ENCODE measurements around the gene KLHL29. TPM values are rescaled to one million over a fixed set of nuclear protein-coding genes. Genes with fewer than 3 reads are reported as not detected.

The KLHL29 gene
- total and polyA plus RNA-seq, 10 donors, result 1.5 to 30.5 (median 9.4) TPM

DNA sequence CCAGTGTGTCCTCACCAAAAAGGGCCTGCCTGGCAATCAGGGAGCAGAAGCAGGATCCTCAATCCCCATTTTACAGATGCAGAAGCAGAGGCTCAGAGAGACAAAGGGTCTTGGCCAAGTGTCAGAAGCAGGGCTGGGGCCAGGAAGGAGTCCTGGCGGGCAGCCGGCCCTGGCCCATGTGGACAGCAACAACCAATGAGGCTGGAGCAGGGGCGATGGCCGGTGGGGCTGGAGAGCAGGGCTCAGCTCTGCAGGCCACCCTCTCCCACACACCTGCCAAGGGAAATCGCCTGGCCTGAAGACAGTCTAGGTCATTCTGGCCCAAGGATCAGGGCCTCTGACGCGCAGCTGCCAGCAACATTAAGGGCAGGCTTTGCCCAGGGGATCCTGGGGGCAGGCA, 298.0 kb downstream of the KLHL29 start:
- intact Hi-C loops (cut with DNase I; ENCODE audit: low total_unique reads), result no loop called here
- no peak for TF ChIP-seq POLR2AphosphoS5 (IDR thresholded peaks at IDR 0.05)
- TF ChIP-seq, protein P1, sequence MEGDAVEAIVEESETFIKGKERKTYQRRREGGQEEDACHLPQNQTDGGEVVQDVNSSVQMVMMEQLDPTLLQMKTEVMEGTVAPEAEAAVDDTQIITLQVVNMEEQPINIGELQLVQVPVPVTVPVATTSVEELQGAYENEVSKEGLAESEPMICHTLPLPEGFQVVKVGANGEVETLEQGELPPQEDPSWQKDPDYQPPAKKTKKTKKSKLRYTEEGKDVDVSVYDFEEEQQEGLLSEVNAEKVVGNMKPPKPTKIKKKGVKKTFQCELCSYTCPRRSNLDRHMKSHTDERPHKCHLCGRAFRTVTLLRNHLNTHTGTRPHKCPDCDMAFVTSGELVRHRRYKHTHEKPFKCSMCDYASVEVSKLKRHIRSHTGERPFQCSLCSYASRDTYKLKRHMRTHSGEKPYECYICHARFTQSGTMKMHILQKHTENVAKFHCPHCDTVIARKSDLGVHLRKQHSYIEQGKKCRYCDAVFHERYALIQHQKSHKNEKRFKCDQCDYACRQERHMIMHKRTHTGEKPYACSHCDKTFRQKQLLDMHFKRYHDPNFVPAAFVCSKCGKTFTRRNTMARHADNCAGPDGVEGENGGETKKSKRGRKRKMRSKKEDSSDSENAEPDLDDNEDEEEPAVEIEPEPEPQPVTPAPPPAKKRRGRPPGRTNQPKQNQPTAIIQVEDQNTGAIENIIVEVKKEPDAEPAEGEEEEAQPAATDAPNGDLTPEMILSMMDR (IDR thresholded peaks at IDR 0.05 in 8 of 11, conservative IDR thresholded peaks at IDR 0.05 in 3 of 11), result no peak
- no peak for TF ChIP-seq POLR2A (IDR thresholded peaks at IDR 0.05)
- H3K4me3 ChIP-seq, result no peak overlapping the region
- peaks cover 0 to 4% (median 0%) of the 10 kb centered on the region in 6 donors for H3K36me3 ChIP-seq
- no peak overlapping the region for H3K27ac ChIP-seq
- H3K9me3 ChIP-seq, result peaks cover 0 to 12% (median 7%) of the 10 kb centered on the region in 8 donors
- DNase-seq, result no peak
- H3K4me1 ChIP-seq, result peaks cover 0 to 7% (median 0%) of the 10 kb centered on the region in 6 donors
- 77 to 89% (median 85%) methylated on average over 4 to 7 of the region's 7 CpGs for WGBS, 5 donors
- peaks cover 0 to 11% (median 0%) of the 10 kb centered on the region in 7 donors for H3K27me3 ChIP-seq (replicated peaks in 1 of 7)

DNA sequence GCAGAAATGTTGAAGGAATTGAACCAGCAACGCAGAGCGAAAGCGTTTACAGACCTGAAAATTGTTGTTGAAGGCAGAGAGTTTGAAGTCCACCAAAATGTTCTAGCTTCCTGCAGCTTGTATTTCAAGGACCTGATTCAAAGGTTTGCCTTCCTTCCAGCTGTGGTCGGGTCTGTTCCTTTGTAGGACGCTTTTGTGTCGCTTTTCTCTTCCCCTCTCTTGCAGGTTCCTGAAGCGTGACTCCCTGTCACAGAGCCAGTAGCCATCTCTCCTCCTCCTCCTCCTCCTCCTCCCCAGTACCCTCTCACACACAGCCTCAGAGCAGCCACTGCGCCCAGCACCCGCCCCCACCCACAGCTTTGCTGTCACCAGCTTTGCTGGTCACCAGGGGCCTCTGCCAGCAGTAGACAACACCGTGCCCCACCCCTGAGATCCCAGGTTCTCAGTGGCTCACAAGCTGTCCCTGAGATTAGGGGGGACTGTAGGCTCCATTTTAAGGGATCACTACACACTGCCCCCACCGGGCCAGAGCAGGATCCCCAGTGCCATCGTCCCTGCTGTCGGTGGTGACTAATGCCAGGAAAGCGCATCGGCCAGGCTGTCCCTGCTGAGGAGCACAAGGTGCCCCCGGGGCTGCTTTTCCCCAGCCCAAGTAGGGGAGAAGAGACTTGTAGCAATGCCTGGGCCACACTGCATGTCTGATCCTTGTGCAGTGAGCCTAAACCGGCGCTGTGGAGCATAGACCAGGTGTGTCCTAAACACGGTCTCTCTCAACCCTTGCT, 299.6 kb downstream of the KLHL29 start:
- H3K27ac ChIP-seq, result no peak overlapping the region
- intact Hi-C loops (cut with DNase I; ENCODE audit: low total_unique reads), result no loop called here
- H3K4me1 ChIP-seq, result peaks cover 0 to 13% (median 0%) of the 10 kb centered on the region in 6 donors
- DNase-seq, result no peak
- TF ChIP-seq POLR2A (IDR thresholded peaks at IDR 0.05) (no peak), POLR2AphosphoS5 (IDR thresholded peaks at IDR 0.05) (no peak)
- TF ChIP-seq, protein P1 (IDR thresholded peaks at IDR 0.05 in 8 of 11, conservative IDR thresholded peaks at IDR 0.05 in 3 of 11), result no peak
- WGBS, 5 donors, result 48 to 62% (median 54%) methylated on average over 15 to 19 of the region's 19 CpGs
- H3K36me3 ChIP-seq, result peaks cover 0 to 4% (median 0%) of the 10 kb centered on the region in 6 donors
- no peaks in the 10 kb centered on the region for H3K9me3 ChIP-seq
- peaks cover 0 to 11% (median 0%) of the 10 kb centered on the region in 7 donors for H3K27me3 ChIP-seq (replicated peaks in 1 of 7)
- H3K4me3 ChIP-seq, result no peak overlapping the region

DNA sequence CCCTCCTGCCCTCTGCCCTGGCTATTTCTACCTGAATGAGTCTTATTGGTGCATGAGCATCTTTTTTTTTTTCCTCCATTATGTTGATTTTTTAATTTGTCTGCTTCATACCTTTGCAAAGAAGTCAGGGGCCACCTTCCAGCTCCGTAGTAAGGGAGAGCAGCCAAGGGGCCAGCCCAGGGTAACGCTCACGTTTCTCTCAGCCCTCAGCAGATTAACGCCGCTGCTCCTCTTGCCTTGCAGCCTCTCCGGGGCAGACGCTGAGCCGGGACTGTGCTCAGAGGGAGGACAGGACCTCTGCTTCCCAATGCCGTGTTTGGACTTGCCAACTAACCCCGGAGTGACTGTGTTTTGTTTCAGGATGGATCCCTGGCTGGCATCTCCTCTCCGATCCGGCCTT, 300.2 kb downstream of the KLHL29 start:
- TF ChIP-seq POLR2A (IDR thresholded peaks at IDR 0.05) (no peak), POLR2AphosphoS5 (IDR thresholded peaks at IDR 0.05) (no peak)
- TF ChIP-seq, protein P1 (IDR thresholded peaks at IDR 0.05 in 8 of 11, conservative IDR thresholded peaks at IDR 0.05 in 3 of 11), result no peak
- Histone ChIP-seq H3K27me3 (replicated peaks in 1 of 7) (peaks cover 0 to 11% (median 0%) of the 10 kb centered on the region in 7 donors), H3K4me1 (peaks cover 0 to 19% (median under 1%) of the 10 kb centered on the region in 6 donors), H3K9me3 (no peaks in the 10 kb centered on the region), H3K27ac (no peak overlapping the region), H3K4me3 (no peak overlapping the region), H3K36me3 (peaks cover 0 to 5% (median 0%) of the 10 kb centered on the region in 6 donors)
- 67 to 71% (median 69%) methylated on average over 12 of the region's 12 CpGs for WGBS, 5 donors
- DNase-seq, result no peak
- intact Hi-C loops (cut with DNase I; ENCODE audit: low total_unique reads), result no loop called here

DNA sequence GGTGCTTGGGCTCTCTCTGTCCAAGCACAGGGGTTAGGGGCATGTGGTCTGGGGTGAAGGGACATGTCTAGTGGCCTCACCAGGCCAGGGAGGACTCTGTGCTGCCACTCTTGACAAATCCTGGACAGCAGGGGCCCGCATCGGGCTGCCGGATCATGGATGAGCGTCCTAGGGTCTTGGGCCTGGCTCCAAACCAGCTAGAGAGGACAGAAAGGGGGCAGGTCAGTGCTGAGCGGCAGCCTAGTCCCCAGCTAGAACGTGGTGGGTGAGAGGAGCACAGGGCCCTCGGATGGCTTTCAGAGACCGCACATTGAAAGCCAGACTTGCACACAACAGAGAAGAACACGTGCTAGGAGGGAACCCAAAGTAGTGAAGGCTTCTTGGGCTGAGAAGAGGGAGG, 300.7 kb downstream of the KLHL29 start:
- H3K27me3 ChIP-seq (replicated peaks in 1 of 7), result peaks cover 0 to 11% (median 0%) of the 10 kb centered on the region in 7 donors
- intact Hi-C loops (cut with DNase I; ENCODE audit: low total_unique reads), result no loop called here
- WGBS, 5 donors, result 82 to 93% (median 90%) methylated on average over 9 of the region's 9 CpGs
- no peak for DNase-seq
- H3K9me3 ChIP-seq, result no peaks in the 10 kb centered on the region
- peaks cover 0 to 10% (median 0%) of the 10 kb centered on the region in 6 donors for H3K36me3 ChIP-seq
- TF ChIP-seq, protein P1 (IDR thresholded peaks at IDR 0.05 in 8 of 11, conservative IDR thresholded peaks at IDR 0.05 in 3 of 11), result no peak
- TF ChIP-seq POLR2AphosphoS5 (IDR thresholded peaks at IDR 0.05) (no peak), POLR2A (IDR thresholded peaks at IDR 0.05) (no peak)
- H3K4me3 ChIP-seq, result no peak overlapping the region
- H3K4me1 ChIP-seq, result peaks cover 0 to 25% (median 6%) of the 10 kb centered on the region in 6 donors
- H3K27ac ChIP-seq, result no peak overlapping the region
